HG02852 (cell line): ENCODE results near the gene ALDH5A1.
A peak's percentile ranks its signal among the peaks of the same experiment; 100 is the strongest.

ENCODE experiments used
- ATAC-seq: cut with Tn5 transposase; IDR thresholded peaks from one replicate; pipeline ENCODE4 v1.9.1; 2021; ENCODE audit warnings: mild to moderate bottlenecking, moderate library complexity; ENCODE audit not compliant: unreplicated experiment

The ALDH5A1 gene

GRCh38 chr6:24564081-24564480 lies 69.3 kb downstream of the ALDH5A1 start:
- ATAC-seq, result no peak

- ATAC-seq, result no peak
Observed at GRCh38 chr6:24565196-24565595, 70.4 kb downstream of the ALDH5A1 start.

DNA sequence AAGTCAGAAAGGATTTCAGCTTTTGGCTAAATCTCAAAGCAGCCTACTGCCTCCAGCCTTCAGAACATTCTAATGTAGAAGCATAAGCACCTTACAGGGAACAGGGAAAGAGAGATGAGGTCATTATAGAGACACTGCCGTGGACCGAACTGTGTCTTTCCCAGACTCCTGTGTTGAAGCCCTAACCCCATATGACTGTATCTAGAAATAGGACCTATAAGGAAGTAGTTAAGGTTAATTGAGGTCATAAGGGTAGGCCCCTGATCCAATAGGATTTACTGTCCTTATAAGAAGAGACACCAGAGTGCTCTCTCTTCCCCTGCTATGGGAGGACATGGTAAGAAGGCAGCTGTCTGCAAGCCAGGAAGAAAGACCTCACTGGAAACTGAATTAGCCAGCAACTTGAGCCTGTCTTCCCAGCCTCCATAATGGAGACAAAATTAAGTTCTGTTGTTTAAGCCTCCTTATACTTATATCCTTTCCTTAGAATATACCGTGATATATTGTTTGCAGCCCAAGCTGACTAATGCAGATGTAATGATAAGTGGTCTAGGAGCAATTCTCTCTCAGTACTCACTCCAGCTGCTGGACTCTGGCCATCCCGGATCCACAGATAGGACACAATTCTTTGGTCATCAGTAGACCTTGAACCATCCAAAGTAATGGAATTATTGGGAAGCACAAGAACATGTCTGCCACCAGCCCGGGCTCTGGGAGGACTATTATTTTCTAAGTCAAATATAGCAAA lies 71.4 kb downstream of the ALDH5A1 start:
- no peak for ATAC-seq

- no peak for ATAC-seq
Observed at GRCh38 chr6:24568683-24569082, 73.9 kb downstream of the ALDH5A1 start.

DNA sequence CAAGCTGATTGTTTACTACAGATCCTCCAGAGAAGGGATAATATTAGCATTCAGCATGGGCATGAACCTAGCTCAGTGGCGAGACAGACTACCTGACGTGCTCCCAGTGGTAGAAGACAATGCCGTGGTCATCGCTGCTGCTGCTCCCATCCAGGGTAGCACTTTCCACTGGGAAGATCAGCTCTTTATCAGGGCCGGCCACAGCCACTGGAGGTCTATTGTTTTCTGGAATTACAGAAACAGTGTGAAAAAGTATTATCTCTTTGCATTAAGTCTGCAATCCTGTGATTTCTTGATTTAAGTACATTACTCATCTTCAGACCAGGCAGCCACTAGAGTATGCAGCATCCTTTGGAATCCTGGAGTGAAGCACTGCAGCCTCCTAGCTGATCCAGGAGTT lies 75.0 kb downstream of the ALDH5A1 start:
- ATAC-seq, result no peak

DNA sequence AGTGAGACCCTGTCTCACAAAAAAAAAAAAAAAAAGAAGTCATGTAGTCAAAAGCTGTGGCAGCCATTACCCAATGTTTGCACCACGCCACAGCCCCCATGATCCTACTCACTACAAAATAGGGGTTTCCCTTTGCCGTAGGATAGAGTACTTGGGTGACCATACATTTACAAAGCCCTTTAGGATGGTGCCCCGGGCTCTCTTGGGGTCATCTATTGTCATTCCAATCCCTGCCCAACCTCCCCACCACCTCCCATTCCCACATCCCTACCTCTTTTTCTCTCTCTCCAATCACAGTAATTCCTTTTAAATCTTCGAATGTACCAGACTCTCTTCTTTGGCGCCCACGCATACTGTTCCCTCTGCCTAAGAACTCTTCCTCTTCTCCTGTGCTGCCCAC lies 76.6 kb downstream of the ALDH5A1 start:
- no peak for ATAC-seq

- ATAC-seq, result peak; percentile 76
Observed at GRCh38 chr6:24574809-24575208, 80.0 kb downstream of the ALDH5A1 start.

- ATAC-seq, result no peak
Observed at GRCh38 chr6:24576447-24576846, 81.7 kb downstream of the ALDH5A1 start.

GRCh38 chr6:24581084-24581669 lies 86.4 kb downstream of the ALDH5A1 start:
- peak; percentile 83 for ATAC-seq

- no peak for ATAC-seq
Observed at GRCh38 chr6:24583463-24584381, 89.0 kb downstream of the ALDH5A1 start.

GRCh38 chr6:24584382-24584720 lies 89.6 kb downstream of the ALDH5A1 start:
- ATAC-seq, result no peak
